Measurements from ENCODE around the gene THEM4.
"Not testable (repeated sequence)": the region's sequence is repeated elsewhere in the genome, so short reads cannot be mapped to it uniquely, and the experiment has no call there.

Gene THEM4

DNA sequence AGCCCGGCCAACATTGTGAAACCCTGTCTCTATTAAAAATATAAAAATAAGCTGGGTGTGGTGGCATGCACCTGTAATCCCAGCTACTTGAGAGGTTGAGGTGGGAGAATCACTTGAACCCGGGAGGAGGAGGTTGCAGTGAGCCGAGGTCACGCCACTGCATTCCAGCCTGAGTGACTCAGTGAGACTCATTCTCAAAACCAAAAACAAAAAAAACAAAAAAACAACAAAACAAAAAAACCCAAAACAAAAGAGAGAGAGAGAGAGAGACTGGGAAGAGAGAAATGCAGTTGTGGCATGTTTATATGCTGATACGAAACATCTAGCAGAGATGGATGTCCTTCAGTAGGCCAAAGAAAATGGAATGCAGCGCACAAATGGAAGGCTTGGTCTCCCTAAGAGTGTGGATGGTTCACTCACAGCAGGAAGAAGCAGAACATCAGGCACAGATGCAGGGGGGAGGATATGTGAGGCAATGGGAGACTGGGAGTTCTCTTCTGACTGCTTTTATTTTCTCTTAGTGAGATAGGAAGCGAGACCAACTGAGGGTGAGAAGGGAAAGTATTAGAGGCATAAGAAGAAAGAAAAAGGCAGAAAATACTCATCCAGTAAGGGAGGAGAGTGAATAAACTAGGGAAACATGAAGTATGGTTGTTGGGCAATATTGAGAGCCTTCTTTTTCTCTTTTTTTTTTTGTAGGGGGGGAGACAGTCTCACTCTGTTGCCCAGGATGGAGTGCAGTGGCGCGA, 16.0 kb downstream of the THEM4 start:
- DNase-seq (ENCODE audit: low read depth), result no peak

DNA sequence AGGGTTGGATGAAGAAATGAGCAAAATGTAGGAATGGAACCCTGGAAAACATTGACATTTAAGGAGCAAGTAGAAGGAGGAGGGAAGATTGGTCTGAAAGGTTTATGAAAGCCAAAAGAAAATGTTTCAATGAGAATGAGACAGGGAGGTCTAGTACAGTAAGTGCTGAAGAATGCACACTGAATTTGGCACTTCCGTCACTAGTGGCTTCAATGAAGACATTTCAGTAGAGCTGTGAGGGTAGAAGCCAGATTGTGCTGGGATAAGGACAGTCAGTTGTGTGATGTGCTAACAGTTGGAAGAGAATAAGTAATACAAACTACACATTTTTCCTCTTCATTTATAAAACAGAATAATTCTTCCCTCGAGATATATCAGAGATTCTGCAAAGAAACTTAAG, 17.1 kb downstream of the THEM4 start:
- DNase-seq (ENCODE audit: low read depth), result no peak

DNA sequence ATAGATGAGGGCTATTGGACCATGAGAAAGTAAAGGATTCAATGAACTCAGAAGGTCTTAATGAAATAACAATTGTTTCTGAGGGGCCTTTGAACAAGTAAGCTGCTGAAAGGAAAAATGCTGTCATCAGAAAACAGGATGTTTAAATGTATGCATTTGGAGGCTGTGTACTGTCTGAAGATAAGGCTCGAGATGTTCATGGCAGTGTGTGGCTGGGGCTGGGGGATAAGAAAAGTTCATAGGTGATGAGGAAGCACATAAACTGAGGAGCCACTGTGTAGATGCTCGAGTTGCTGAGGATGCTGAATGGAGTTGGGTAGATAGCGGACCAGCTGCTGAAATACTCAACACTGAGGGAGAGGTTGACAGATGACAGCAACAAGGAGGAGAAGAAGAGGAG, 17.8 kb downstream of the THEM4 start:
- DNase-seq (ENCODE audit: low read depth), result no peak

DNA sequence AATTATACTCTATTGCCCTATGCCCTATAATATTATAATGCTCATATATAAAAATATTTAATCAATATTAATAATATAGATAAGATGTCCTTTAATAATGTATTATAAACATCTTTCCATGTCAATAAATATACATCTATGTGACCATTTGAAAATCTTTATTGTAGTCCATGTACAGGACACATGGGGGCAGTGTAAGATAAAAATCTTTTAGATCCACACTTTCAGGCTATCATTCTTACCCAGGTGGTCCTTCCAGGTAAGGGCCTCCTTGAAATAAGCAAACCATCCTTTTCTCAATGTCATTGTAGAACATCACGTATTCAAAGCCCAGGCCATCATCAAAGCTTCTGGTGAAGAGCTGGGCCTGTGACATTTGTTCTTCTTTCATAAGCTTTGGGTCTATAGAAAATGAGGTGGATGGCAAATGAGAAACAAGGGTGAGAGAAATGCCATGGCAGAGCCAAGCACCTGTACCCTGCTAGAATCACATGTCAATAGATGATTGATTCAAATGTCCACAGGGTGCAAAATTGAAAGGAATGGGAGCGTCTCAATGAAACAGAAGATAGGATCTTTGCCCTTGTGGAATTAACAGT, 20.2 kb downstream of the THEM4 start:
- DNase-seq (ENCODE audit: low read depth), result no peak

DNA sequence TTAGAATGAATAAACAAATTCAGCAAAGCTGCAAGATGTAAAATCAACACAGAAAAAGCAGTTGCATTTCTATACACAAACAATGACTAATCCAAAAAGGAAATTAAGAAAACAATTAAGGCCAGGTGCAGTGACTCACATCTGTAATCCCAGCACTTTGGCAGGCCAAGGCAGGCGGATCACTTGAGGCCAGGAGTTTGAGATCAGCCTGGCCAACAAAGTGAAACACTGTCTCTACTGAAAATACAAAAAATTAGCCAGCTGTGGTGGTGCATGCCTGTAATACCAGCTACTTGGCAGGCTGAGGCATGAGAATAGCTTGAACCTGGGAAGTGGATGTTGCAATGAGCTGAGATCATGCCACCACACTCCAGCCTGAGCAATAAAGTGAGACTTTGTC, 22.3 kb downstream of the THEM4 start:
- DNase-seq (ENCODE audit: low read depth), result no peak

DNA sequence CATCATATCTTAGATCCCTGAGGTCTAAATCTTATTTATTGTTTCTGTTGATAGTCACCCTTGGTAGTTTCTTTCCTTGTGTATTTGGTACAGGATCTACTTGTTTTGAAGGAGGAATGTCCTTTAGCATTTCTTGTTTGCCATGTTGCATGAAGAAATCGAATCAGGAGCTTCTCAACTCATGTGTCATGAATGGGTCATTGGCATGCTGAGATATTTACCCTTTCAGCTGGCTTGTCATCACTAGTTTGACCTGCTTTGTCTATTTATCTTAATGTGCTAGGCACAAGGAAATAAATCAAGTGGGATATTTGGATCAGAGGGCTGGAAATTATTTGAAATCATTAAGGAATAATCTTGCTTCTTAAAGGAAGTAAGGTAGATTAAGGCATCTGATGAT, 23.8 kb downstream of the THEM4 start:
- DNase-seq (ENCODE audit: low read depth), result no peak

DNA sequence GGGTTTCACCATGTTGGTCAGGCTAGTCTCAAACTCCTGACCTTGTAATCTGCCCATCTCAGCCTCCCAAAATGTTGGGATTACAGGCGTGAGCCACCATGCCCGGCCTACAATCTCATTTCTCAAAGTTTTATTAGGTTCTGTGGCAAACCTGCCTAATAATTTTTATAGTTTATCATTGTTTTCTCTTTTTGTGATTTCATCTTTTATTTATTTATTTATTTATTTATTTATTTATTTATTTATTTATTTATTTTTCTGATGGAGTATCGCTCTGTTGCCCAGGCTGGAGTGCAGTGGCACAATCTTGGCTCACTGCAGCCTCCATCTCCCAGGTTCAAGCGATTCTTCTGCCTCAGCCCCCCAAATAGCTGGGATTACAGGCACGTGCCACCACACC, 24.4 kb downstream of the THEM4 start:
- DNase-seq (ENCODE audit: low read depth), result not testable (repeated sequence)

DNA sequence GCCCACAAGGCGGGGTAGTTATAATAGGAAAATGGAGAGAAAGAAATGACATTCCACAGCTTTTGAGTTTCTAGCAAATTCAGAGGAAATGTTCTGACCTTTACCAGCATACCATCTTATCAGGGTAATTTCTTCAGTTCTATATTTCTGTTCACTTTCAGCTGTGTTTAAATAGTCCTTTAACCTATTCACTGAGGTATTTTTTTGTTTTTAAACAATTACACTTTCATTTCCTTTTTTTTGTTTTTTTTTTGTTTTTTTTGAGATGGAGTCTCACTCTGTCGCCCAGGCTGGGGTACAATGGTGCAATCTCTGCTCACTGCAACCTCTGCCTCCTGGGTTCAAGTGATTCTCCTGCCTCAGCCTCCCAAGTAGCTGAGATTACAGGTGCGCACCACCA, 24.9 kb downstream of the THEM4 start:
- DNase-seq (ENCODE audit: low read depth), result not testable (repeated sequence)

DNA sequence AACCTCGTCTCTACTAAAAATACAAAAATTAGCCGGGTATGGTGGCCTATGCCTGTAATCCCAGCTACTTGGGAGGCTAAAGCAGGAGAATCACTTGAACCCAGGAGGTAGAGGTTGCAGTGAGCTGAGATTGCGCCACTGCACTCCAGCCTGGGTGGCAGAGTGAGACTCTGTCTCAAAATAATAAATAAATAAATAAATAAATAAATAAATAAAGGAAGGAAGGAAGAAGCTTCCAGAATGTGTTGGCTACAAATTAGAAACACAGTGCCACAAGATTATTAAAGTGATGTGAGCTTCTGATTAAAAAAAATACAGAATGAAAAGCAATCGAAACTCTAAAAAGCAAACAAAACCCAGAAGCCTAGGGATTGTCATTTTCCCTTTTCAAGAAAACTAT, 25.4 kb downstream of the THEM4 start:
- not testable (repeated sequence) for DNase-seq (ENCODE audit: low read depth)

DNA sequence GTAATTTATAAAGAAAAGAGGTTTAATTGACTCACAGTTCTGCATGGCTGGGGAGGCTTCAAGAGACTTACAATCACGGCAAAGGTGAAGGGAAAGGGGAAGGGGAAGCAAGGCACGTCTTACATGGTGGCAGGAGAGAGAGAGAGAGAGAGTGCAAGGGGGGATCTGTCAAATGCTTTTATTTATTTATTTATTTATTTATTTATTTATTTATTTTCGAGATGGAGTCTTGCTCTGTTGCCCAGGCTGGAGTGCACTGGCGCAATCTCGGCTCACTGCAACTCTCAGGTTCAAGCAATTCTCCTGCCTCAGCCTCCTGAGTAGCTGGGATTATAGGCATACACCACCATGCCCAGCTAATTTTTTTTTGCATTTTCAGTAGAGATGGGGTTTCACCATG, 26.4 kb downstream of the THEM4 start:
- not testable (repeated sequence) for DNase-seq (ENCODE audit: low read depth)

DNA sequence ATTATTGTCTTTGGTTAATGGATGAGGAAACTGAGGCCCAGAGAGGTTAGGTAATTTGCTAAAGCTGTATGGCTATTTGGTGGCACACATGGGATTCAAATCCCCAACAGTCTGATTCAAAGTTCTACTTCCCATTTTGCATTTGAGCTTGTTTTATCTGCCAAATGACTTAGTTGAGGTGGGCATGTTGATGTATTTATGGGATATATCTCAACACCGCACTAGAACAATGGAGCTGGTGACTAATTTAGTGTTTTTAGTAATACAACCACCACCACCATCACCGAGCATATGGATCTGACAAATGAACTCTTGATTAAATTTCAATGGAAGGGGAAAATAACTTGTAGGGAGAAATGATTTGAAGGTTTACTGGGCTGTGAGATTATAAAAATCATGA, 26.8 kb downstream of the THEM4 start:
- DNase-seq (ENCODE audit: low read depth), result no peak

DNA sequence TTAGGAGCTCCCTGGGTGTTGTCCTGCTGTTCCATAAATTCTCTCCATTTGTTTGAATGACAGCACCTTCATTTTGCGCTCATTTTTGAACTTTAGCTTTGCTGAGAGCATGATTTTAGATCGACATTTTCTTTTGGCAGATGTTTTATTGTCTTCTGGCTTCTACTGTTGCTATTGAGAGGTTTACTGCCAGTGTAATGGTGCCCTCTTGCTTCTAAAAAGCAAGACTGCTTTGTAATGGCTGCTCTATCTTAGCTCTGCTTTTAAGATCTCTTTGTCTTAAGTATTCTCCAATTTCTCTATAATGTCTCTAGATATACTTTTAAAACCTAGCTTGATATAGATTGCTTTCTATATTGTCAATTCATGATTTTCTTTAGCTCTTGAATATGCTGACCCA, 27.8 kb downstream of the THEM4 start:
- DNase-seq (ENCODE audit: low read depth), result no peak

DNA sequence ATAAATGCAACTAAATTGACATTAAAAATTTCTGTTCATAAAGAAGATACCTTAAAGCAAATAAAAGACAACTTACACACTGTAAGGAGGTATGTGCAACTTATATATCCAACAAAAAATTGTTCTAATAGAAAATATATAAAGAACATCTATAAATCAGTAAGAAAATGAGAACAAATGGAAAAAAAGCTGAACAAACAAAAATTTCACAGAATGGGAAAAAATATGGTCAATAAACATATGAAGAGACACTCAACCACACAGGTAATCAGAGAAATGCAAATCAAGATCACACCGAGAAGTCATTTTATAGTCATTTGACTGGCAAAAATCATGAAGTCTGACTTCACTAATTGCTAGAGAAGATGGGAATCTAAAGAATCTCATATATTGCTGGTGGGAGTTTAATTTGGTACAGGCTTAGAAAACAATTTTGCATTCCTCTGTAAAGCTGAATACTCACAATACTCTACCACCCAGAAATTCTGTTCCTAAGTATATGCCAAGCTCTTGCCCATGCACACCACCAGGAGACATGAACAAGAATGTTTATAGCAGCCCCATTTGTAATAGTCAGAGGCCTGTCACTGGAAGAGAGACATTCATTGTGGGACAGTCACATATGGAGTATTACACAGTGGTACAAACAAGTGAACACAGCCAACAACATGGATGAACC, 33.8 kb downstream of the THEM4 start:
- DNase-seq (ENCODE audit: low read depth), result no peak

DNA sequence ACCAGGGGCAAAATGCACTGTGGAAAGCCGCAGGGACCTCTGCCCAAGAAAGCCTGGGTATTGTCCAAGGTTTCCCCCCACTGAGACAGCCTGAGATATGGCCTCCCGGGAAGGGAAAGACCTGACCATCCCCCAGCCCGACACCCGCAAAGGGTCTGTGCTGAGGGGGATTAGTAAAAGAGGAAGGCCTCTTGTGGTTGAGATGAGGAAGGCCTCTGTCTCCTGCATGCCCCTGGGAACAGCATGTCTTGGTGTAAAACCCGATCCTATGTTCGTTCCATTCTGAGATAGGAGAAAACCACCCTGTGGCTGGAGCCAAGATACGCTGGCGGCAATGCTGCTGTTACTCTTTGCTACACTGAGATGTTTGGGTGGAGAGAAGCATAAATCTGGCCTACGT, 36.5 kb downstream of the THEM4 start:
- DNase-seq (ENCODE audit: low read depth), result not testable (repeated sequence)

DNA sequence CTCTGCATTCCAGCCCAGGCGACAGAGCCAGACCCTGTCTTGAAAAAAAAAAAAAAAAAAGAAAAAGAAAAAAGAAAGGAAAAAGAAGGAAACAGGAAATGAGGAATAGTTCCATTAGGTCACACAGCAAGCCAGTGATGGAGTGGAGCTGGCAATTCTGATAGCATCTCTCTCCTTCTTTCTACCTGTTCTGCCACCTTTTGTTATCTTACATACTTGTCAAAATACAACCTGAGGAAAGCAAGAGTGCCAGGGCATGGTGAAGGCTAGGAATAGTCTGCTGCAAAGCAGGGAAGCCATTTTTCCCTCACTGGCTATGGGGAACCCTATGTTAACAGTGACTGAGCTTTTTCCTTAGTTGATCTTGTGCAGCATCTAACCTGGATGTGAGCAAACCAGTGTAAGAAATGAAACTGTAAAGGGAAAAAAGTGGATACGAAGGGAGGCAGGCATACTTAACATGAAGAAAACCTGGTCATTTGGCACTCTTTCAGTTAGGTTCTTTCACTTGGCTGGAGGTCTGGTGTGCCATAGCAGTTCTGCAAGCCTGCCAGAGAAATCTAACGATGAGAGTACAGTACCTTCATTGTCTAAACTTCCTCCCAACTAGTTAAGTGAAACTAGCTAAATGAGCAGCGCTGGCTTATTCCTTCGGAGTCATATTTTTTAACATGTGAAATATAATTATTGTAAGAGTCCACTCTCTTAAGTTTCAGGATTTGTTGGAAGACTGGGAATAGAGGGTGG, 37.9 kb downstream of the THEM4 start:
- no peak for DNase-seq (ENCODE audit: low read depth)

DNA sequence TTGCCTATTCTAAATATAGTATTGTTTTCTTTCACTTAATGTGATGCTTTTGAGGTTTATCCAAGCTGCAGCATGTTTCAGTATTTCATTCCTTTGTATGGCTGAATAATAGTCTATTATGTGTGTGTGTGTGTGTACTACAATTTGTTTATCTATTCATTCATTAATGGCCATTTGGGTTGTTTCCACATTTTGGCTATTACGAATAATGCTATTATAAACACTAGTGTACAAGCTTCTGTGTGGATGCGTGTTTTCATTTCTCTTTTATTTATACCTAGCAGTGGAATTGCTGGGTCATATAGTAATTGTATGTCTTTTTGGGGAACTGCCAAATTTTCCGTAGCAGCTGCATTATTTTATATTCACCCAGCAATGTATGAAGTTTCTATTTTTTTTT, 40.8 kb downstream of the THEM4 start:
- no peak for DNase-seq (ENCODE audit: low read depth)

DNA sequence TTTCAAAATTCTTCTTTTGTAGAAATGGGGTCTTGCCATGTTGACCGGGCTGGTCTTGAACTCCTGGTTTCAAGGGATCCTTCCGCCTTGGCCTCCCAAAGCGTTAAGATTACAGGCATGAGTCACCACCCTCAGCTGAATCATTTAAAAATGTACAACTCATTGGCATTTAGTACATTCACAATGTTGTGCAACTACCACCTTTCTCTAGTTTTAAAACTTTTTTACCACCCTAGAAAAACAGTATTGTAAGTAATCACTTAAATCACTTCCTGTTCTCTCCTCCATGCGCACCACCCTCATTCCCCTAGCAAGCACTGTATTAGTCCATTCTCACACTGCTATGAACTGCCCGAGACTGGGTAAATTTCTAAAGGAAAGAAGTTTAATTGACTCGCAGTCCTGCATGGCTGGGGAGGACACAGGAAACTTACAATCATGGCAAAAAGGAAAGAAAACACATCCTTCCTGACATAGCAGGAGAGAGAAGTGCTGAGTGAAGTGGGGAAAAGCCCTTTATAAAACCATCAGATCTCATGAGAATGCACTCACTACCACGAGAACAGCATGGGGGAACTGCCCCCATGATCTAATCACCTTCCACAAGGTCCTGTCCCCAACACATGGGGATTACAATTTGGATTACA, 41.4 kb downstream of the THEM4 start:
- DNase-seq (ENCODE audit: low read depth), result no peak

DNA sequence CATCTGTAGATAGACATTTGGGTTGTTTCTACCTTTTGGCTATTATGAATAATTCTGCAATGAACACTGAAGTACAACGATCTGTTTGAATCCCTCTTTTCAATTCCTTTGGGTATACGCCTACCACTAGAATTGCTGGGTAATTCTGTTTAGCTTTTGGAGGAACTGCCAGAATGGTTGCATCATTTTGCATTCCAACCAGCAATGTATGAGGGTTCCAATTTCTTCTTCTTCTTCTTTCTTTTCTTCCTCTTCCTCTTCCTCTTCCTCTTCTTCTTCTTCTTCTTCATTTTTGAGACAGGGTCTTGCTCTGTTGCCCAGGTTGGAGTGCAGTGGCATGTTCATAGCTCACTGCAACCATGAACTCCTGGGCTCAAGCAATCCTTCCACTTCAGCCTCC, 42.0 kb downstream of the THEM4 start:
- no peak for DNase-seq (ENCODE audit: low read depth)

DNA sequence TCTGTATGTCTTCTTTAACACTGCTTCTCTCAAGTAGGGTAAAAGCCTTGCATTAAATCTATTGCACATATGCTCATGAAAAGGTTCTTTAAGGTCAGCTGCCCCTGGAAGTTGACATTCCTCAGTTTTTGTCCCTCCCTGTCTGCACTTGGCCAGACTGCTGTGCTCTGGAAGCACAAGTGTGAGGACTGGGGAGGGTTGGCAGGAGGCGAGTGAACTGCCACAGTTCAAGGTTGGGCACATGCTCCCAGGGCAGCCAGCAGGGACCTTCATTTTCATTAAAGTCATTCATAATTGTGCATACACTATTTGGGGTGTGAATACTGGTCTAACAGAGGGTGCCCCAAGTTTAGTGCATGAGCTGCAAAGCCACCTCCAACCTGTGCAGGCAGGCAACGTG, 44.9 kb downstream of the THEM4 start:
- DNase-seq (ENCODE audit: low read depth), result no peak

DNA sequence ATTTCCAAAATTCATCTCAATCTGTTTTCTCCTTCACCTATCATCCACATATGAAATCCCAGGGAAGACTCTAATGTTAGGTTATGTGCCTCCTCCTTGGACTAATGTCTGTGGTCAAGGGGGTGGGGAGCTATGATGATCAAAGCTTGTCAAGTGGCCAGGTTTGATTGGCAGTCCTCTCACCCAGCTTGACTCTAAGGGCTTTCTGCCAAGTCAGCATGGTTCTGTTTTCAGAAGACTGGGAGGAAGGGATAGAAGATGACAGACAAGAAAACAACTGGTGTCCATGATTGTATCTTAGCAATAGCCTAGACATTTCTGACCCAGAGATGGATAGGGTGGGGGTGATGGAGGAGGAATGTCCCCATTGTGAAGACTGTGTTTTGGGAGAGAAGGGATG, 46.7 kb downstream of the THEM4 start:
- no peak for DNase-seq (ENCODE audit: low read depth)

DNA sequence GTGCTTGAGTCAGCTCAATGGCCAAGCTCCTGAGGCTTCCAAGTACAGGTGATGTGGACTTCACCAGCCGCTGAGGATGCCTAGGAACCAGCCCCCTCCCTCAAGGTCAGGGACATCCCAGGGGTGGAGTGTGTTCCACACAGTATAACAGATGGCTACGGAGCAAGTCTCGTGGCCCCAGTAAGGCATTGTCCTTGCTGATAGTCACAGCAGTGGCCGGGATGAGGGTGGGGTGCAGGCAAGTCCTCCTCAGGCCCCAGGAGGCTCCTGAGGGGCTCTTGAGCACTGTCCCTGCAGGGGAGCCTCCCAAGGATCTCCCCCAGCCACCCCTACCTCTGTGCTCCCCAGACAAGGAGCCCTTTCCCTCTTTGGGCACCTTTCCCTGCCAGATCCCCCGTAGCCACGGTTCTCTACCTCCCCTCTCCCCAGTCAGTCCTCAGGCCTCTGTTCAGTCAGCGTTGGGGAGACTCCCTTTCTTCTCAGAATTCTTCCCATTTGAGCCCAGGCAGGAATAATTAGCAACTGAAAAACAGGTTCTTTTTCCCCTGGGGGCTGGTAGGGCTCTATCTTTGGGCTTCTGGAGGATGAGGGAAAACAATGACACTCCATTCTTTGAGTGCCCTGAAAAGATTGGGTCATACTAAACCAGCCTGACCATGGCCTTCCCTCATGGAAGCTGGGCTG, 48.7 kb downstream of the THEM4 start:
- DNase-seq (ENCODE audit: low read depth), result no peak

DNA sequence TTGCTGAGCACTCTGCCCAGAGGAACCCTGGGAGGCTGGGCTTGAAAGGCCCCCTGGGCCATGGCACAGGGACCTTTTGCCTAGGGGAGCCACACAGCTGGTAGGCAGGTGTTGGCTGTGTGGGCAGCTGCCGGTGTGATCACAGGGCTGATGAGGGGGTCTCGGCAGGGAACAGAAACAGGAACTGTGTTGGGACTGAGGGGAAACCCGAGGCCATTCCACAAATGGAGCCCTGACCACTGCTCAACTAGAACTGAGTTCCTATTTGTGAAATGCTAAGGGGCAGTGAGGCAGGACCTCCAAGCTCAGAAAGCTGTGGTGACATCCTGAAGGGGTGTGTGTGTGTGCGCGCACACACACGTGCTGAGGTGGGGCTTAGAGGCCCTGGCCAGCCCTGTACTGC, 49.4 kb downstream of the THEM4 start:
- DNase-seq (ENCODE audit: low read depth), result no peak

All from activated T-cell treated with anti-CD3 and anti-CD28 coated beads for 1 hour (primary cell).